D721Med (cell line): ENCODE data around the gene TMEM145.
"Not testable (repeated sequence)": the region's sequence is repeated elsewhere in the genome, so short reads cannot be mapped to it uniquely, and the experiment has no call there.

Source experiments
- DNase-seq: peaks from one replicate; pipeline ENCODE4 v3.0.0; 2011; ENCODE audit warnings: low spot score; ENCODE audit not compliant: insufficient read length
- FAIRE-seq: peaks from 2 replicates; lab custom pipeline; 2011; peaks lifted over from hg19 to GRCh38; lab: Jason Lieb, UNC
- CTCF ChIP-seq: IDR thresholded peaks from 2 replicates; pipeline ENCODE4 v1.5.1; 2012; ENCODE audit warnings: mild to moderate bottlenecking, control low read depth; ENCODE audit not compliant: insufficient read depth; ENCODE audit errors: missing control alignments

TMEM145 gene

GRCh38 chr19:42335374-42335936 is 22.3 kb downstream of the TMEM145 start:
- DNase-seq, result no peak
- no peak for FAIRE-seq
- TF ChIP-seq CTCF, result no peak

GRCh38 chr19:42335971-42336370 is 22.9 kb downstream of the TMEM145 start:
- FAIRE-seq (no peak), DNase-seq (no peak)
- no peak for TF ChIP-seq CTCF

- FAIRE-seq, DNase-seq: not testable (repeated sequence)
Observed at GRCh38 chr19:42339126-42339860, 26.2 kb downstream of the TMEM145 start.

GRCh38 chr19:42339922-42340321 is 26.8 kb downstream of the TMEM145 start:
- FAIRE-seq, DNase-seq: not testable (repeated sequence)

GRCh38 chr19:42343344-42344110 is 30.4 kb downstream of the TMEM145 start:
- no peak for DNase-seq
- no peak for FAIRE-seq
- no peak for TF ChIP-seq CTCF

- no peak for FAIRE-seq
- no peak for DNase-seq
- TF ChIP-seq CTCF, result no peak
Observed at GRCh38 chr19:42344336-42344893, 31.3 kb downstream of the TMEM145 start.

- FAIRE-seq (no peak), DNase-seq (no peak)
- TF ChIP-seq CTCF, result no peak
Observed at GRCh38 chr19:42345191-42345812, 32.2 kb downstream of the TMEM145 start.
